Panc1 (cell line): ENCODE data around the gene BACH2.

ENCODE experiments used
- CTCF ChIP-seq: fragments of 450-650 bp; IDR thresholded peaks from 2 replicates; pipeline ENCODE4 v1.5.1; 2017; ENCODE audit warnings: mild to moderate bottlenecking
- SIN3A ChIP-seq: IDR thresholded peaks from 2 replicates; pipeline ENCODE4 v1.6.1; 2012; ENCODE audit warnings: low read depth, mild to moderate bottlenecking, low read length, moderate library complexity, borderline replicate concordance; ENCODE audit not compliant: insufficient read depth

- TF ChIP-seq CTCF: no peak
- TF ChIP-seq SIN3A: no peak
These were observed 92.2 kb downstream of the BACH2 start for GRCh38 chr6:90204327-90205056.
